ENCODE data around the gene NEURL1.

DNA sequence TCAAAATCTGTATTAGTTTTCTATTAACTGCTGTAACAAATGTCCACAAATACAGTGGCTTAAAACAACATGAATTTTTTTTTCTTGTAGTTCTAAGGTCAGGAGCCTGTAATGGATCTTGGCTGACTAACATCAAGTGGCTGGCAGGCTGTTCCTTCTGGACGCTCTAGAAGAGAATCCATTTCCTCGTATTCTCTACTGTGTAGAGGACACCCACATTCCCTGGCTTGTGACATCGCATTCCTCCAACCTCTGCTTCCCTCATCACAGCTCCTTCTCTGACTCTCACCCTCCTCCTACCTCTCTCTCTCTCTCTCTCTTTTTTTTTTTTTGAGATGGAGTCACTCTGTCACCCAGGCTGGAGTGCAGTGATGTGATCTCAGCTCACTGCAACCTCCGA lies 30.0 kb upstream of the NEURL1 start:
- TF ChIP-seq, protein P1, sequence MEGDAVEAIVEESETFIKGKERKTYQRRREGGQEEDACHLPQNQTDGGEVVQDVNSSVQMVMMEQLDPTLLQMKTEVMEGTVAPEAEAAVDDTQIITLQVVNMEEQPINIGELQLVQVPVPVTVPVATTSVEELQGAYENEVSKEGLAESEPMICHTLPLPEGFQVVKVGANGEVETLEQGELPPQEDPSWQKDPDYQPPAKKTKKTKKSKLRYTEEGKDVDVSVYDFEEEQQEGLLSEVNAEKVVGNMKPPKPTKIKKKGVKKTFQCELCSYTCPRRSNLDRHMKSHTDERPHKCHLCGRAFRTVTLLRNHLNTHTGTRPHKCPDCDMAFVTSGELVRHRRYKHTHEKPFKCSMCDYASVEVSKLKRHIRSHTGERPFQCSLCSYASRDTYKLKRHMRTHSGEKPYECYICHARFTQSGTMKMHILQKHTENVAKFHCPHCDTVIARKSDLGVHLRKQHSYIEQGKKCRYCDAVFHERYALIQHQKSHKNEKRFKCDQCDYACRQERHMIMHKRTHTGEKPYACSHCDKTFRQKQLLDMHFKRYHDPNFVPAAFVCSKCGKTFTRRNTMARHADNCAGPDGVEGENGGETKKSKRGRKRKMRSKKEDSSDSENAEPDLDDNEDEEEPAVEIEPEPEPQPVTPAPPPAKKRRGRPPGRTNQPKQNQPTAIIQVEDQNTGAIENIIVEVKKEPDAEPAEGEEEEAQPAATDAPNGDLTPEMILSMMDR (IDR thresholded peaks at IDR 0.05 in 4 of 5, conservative IDR thresholded peaks at IDR 0.05 in 1 of 5), result no peak
- TF ChIP-seq POLR2A (IDR thresholded peaks at IDR 0.05), result no peak
